ENCODE results near the gene KLHL29. TPM values are rescaled to one million over a fixed set of nuclear protein-coding genes. Genes with fewer than 3 reads are reported as not detected.

KLHL29 gene
- total RNA-seq, 1 donor from 2014 or later, result 8.3 TPM

DNA sequence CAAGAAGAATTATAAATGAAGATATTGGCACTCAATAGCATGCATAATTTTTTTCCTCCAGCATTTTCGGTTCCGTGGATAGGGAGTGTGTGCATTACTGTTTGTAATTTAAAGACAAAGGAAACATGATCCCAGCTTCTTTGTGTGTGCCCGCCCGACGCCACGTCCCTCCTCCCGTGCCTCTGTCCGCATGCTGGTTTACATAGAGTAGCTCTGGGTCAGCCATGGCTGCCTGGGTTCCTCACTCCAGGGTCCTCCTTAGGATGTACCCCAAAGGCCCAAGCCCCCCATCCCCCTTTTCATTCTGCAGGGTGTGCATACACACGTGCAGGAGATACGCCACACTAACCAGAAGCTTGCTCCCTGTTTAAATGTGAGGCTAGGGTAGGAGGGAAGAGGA is 214.7 kb downstream of the KLHL29 start:
- DNase-seq (ENCODE audit: extremely low read depth, low read depth, low spot score), result no peak

DNA sequence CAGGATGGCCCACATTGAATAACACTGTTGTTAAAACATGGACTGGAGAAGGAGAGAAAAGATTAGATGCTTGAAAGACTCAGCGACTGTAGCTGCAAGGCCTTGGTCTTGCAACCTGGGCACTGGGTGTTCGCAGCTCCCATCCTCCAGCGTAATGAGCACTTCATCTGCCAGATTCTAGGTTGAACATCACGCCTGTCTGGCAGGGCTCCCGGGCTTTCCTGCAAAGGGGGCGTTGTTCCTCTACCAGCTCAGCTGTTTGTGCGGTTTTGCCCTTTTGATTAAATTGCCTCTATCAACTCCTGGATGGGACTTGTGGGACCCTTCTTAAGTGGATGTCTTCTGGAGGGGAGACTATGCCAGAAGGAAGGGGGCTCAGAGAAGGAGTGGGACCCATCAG is 215.4 kb downstream of the KLHL29 start:
- DNase-seq (ENCODE audit: extremely low read depth, low read depth, low spot score), result no peak

DNA sequence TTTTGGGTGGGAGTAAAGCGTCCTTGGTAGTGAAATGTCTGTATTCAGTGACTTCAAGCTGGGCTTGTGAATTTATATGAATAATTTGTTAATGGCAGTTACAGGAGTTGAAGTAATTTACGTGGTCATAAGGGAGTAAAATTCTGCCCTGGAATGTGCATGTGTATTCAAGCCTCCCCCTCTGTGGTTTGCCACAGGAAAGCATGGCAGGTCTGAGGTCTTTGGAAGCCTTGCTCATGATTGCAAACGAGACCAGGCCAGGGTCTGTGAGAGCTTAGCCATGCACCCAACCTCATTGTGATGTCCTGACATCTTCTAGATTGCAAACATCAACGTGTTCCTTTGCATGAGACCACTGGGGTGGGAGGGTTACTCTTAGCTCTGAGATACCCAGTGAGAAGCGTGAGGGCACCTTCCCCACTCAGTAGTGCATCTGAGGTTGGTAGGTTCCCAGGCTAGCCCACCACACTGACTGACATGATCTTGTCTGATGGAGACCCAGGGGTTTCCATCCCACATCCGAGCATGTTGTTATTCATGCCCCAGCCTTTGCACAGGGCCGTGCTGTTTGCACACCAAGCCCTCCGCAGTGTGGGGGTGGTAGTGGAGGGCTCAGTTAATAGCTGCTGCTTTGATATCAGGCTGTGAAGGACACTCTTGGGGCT is 216.5 kb downstream of the KLHL29 start:
- DNase-seq (ENCODE audit: extremely low read depth, low read depth, low spot score), result no peak

DNA sequence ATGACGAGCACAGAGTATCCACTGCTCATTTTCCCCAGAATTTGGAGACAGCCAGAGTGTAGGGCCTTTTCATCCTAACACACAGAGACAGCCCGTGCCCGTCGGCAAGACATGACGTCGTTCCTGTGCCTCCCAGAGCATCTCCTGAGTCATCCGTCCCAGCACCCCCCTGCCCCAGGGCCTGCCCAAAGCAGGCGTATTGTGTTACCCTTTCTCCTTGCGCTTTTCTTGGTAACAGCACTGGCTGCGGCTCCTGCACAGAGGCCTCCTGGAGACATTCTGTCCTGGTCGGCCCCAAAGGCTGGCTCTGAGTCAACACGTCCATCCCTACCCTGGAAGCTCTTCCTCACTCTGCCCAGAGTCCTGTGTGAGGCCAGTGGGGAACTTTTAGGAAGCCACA is 217.1 kb downstream of the KLHL29 start:
- DNase-seq (ENCODE audit: extremely low read depth, low read depth, low spot score), result no peak

DNA sequence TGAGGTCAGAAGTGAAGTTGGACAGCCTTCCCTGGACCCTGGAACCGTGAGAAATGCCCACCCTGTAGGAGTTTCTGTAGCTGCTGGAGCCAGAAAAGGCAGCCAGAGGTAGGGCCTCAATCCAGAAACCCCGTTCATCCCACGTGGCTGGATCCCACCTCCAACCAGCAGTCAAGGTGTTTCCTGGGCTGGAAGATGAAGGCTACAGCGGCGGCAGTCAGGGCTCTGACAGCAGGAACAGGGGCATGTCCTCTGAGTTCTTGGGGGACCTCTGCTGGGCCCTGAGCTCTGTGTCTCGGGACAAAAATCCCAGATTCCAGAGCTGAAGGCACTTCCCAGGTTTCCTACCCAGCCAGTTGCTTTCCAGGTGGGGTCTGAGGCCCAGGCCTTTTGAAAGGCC is 218.2 kb downstream of the KLHL29 start:
- DNase-seq (ENCODE audit: extremely low read depth, low read depth, low spot score), result no peak

DNA sequence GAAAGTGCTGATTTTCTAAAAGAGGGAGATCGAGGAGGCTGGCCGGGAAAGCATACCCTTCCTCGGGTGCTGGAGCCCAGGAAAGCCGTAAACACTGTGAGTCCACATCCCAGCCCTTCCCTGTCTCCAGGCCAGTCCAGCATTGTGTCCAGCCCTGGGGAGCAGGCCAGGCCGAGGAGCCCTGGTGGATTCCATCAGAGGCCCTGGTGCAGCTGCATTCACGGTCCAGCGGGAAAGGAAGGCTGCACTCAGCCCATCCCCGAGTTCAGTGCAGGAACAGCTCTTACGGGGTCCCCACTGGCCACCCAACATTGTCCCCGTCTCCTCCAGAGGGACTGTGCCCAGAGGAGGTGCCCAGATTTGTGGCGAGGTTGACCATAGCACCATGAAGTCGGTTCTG is 218.6 kb downstream of the KLHL29 start:
- DNase-seq (ENCODE audit: extremely low read depth, low read depth, low spot score), result no peak

DNA sequence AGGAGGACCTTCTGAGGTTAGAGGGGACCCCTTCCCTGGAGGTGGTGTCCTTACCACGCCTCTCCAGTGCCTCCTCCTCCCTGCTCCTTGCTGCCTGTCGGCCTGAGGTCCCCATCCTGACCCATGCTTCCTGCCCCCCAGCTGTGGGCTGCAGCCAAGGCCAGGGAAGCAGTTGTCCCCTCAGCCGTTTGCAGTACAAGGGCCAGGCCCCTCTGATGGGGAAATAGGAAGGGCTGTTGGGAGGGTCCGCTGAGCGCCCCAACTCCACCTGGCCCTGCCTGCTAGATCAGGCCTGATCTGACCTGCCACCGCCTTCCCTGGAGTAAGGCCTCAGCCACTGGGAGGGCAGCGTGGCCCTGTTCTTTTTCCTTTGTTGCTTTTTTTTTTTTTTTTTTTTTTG is 219.8 kb downstream of the KLHL29 start:
- no peak for DNase-seq (ENCODE audit: extremely low read depth, low read depth, low spot score)

DNA sequence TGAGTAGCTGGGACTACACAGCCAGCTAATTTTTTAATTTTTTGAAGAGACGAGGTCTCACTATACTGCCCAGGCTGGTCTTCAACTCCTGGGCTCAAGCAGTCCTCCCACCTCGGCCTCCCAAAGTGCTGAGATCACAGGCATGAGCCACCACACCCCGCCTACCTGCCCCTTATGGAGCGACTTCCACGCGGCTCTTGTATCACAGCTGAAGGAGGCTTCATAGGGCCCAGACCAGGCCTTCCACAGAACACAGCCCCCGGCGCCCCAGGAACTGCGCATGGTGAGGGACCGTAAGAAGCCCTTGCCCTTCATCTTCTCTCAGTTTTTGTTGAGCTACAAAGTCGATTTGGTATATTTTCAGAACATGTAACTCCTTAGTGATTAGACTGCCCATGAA is 220.3 kb downstream of the KLHL29 start:
- DNase-seq (ENCODE audit: extremely low read depth, low read depth, low spot score), result no peak

DNA sequence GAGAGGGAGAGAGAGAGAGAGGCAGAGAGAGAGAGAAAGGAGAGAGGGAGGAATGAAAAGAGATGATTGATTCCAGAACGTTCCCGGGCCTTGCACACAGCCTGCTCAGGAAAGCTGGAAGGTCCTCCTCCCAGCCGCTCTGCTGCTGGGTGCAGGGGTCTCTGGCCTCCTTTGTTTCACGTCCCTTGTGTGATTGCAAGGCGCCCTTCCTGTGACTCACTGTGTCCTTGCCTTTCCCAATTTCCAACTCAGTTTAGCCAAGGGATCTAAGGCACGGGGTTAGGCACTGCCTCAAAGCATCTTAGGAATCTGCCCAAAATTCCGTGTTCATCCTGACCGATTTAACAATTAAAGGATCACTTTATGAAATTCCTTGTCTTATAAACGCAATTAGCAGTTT is 221.2 kb downstream of the KLHL29 start:
- DNase-seq (ENCODE audit: extremely low read depth, low read depth, low spot score), result no peak

DNA sequence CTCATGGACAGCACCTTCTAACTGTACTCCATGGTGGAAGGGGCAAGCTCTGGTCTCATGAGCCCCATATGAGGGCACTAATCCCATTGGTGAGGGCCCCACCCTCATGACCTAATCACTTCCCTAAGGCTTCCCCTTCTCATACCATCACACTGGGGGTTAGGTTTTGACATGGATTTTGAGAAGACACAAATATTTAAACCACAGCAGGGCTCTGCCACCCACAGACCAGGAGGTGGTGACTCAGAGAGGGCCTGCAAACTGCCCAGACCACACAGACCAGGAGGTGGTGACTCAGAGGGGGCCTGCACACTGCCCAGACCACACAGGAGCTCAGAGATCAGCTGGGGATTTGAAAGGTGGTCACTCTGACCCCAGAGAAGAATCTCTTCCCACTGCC is 222.0 kb downstream of the KLHL29 start:
- DNase-seq (ENCODE audit: extremely low read depth, low read depth, low spot score), result no peak

DNA sequence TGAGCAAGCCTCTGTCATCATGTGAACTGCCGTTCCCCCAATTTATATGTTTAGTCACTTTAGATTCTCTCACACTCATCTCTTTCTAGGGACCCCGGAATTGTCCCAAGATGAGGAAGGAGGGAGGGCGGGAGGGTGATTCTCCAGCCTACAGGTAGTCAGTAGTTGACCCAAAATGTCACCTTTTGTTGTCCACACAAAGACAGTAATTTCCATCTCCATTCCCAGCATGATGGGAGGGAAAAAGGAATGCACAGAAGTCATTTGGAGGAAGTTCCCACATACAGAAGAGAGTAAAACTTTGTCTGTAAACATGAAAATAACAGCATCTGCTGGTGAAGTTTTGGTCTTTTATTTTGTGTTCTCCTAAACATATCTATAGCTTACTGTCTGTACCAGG is 222.9 kb downstream of the KLHL29 start:
- DNase-seq (ENCODE audit: extremely low read depth, low read depth, low spot score), result no peak

DNA sequence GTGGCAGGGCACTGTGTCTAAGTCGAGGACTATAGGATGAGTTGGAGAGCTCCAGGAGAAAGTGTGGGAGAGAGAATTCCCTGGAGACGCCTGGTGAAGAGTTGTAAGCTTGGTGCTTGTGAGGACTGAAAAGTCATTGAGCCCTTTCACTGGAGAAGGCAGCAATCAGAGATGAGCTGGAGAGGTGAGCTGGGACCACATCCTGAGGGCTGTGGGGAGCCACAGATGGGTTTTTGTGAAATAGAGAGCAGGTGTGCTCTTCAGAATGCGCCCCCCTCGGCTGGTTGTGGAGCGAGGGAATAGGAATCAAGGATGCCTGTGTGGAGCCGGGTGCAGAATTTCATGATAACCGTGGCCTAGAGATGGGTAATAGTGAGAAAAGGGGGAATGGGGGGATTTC is 224.3 kb downstream of the KLHL29 start:
- no peak for DNase-seq (ENCODE audit: extremely low read depth, low read depth, low spot score)

DNA sequence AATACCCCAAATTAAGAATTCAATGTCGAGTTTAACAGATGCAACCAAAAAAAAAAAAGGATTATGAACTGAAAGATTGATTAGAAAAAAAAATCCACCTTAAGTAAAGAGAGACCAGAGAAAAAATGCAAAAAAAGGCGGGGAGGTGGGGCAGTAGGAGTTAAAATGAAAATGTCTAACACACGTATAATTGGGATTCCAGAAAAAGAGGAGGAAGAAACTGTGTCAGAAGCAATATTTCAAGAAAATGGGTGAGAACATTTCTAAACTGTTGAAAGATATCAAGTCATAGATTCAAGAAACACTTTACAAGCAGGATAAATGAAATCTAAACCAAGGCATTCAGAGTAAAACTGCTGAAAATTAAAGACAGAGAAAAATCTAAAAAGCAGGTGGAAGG is 226.9 kb downstream of the KLHL29 start:
- DNase-seq (ENCODE audit: extremely low read depth, low read depth, low spot score), result no peak

DNA sequence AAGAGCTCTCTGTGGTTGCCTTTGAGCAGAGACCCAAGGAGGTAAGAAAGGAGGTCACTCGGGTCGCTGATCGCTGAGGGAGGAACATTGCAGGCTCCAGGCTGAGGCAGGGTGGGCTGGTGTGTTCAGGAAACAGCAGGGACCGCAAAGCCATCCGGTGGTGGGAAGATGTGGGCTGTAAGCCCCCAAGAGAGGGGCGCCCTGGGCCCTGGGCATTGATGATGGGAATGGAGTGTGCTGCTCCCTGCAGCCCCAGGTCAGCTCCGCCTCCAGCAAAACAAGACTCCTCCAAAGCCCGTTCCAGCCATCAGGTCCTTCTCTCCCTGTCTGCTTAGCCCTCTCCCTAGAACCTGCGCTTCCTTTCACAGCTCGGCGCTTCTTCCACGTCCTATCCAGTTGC is 229.7 kb downstream of the KLHL29 start:
- no peak for DNase-seq (ENCODE audit: extremely low read depth, low read depth, low spot score)

DNA sequence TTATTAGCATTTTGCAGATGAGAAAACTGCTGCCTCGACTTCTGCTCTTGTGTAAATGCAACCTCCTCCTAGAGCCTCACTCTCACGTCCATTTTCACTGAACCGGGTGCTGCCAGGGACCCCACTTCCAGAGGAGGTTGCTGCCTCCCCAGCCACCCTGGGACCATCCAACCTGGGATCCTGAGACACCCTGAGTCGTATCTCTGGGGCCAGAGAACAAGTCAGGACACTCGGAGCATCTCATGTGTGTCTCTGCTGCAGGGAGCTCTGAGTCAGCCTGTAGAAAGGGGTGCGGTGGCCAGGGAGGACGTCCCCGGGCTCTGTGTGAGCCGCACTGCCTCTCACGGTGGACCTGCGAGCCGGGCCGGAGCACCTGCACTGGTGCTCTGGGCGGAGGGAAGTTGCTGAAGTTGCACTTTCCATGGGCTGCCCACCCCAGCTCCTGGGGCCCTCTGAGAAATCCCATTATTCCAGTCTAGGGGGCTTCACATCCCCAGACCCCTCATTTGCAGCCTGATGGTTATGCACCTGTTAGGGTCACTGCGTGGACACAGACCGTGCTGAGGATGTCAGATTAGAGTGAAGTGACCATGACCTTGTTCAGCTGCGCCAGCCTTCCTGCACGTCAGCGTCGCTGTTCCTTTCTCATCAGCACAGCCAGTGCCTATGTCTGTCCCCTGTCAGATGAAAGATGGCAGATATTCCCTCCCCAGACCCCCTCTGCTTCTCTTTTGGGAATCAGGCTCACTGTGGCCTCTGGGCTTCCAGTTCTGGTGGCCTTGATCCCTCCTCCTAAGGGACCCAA is 230.4 kb downstream of the KLHL29 start:
- no peak for DNase-seq (ENCODE audit: extremely low read depth, low read depth, low spot score)

DNA sequence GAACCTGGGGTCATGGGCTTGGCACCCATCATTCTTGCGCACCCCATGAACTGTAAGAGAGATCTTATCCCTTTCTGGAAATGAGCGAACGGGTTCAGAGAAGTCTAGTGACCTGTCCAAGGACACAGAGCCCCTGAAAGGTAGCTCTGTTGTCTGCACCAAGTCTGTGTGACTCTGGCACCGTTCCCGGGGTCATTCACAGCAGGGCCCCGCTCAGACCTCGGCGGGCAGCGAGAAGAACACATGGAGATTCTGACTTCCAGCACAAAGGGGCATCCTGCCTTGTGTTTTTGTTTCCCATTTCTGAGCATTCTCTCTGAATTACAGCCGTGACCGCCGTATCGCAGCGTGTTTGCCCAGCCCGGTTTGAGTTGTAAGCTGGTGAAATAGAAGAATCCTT is 231.7 kb downstream of the KLHL29 start:
- no peak for DNase-seq (ENCODE audit: extremely low read depth, low read depth, low spot score)

DNA sequence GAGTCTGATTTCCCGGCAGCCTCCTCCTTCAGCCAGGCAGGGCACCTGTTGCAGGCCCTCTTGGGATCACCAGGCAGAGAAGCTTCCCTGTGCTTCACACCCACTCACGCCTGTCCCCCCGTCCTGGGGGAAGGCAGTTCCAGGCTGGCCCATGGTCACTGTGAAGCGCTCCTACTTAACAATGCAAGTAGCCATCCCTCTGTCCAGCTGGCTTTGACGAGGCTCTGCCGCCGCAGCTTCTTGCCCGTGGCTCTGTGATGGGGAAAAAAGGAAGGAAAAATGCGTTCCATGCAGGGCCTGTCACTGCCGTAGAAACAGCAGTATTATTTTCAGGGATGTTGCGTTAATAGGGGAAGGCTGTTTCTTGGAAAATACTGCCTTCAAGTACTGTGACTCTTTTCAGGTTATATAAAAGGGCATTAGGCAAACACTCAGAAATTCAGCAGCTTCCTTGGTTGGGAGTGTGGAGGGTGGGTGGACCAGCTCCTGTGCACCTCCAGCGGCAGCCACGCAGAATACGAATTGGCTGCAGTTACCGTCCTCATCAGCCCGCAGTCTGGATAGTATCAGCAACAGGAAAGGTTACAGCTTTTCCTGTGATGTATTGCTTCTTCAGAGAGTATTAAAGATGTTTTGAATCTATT is 232.3 kb downstream of the KLHL29 start:
- DNase-seq (ENCODE audit: extremely low read depth, low read depth, low spot score), result no peak

DNA sequence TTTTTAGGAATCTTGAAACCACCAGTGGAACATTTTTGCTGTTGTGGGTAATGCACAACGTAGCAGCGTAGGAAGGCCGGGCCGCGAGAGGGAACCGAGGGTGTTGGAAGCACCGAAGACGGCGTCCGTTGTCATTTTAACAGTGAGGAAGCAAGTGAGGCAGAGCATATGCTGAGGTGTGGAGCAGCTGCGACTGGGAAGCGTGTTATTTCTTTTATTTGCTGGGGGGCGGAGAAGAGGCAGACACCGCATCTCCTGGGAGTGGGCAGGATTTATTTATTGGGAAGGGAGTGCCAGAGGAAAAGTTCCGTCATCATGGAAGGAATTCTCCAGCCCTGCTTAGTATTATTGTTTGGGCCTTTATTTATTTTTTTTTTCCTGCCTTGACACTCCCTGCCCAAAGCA is 232.8 kb downstream of the KLHL29 start:
- no peak for DNase-seq (ENCODE audit: extremely low read depth, low read depth, low spot score)

DNA sequence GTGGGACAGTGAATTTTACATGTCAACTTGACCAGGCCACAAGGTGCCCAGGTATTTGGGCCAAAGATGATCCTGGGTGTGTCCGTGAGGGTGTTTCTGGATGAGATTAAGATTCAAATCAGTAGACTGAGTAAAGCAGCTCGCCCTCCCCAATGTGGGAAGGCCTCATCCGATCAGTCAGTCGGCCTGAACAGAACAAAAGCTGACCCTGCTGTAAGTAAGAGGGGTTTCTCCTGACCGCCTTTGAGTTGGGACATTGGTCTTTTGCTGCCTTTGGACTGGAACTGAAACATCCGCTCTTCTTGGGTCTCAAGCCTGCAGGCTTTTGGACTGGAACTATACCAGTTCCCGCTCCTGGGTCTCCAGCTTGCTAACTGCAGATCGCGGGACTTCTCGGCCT is 233.3 kb downstream of the KLHL29 start:
- no peak for DNase-seq (ENCODE audit: extremely low read depth, low read depth, low spot score)

DNA sequence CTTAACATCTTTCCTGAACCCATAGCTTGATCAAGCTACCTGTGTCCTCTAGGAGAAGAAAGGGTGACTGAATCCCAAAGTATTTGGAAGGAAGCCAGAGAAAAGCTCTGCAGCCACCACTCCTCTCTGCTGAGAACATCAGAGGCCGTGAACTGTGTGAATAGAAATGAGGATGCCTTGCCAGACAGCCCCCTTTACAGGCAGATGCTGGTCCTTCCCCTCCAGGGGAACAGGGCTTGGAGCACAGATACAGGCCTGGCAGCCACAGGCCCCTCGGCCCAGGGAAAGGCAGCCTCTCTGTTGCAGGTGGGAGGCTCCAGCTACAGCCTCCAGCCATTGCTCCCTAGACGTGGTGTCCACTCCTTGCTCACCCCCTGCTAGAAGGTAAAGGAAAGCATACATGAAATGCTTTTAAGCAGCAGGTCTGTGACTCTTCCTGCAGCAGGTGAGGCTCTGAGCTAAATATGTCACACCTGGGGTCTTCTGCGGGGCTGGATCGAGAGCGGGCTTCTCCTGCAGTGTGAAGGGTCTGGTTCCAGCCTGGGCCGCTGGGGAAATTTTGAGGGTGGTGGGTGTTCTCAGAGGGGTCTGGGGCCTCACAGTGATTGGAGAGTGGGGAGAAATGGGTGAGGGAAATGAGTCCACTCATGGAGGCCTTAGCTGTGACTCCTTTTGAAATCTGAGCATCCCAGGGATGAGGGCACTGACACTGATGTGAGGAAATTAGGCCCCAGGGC is 234.0 kb downstream of the KLHL29 start:
- DNase-seq (ENCODE audit: extremely low read depth, low read depth, low spot score), result no peak

DNA sequence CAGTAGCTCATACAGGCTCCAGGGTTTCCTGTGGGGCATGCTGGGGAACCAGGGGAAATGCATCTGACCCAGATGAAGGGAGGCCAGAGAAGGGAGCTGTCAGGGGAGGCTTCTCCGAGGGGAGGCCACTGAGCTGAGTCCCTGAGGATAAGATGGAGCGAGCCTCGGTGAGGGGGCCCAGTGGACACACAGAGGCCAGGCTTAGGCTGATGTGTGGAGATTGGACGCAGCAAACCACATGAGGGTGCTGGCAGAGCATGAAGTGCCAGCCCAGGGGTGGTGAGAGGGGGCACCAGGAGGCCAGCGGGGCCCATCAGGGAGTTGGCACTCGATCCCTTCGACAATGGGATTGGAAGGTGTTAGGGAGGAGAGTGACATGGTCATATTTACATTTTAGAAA is 235.0 kb downstream of the KLHL29 start:
- no peak for DNase-seq (ENCODE audit: extremely low read depth, low read depth, low spot score)

Measured in glomerular endothelial cell (primary cell).